GM10248 (cell line): ENCODE measurements around the gene GPR108.

Experiments used
- CTCF ChIA-PET: fragments of 300-600 bp; sonication (Branson Sonifier 250); formaldehyde crosslinking; extraction: SDS; loops from one replicate; lab custom pipeline; 2021; ENCODE audit warnings: antibody characterized with exemption; lab: Yijun Ruan, JAX
- POLR2A ChIA-PET: fragments of 350-650 bp; sonication (Branson Sonifier 250); formaldehyde crosslinking; extraction: SDS; loops from one replicate; lab custom pipeline; 2020; ENCODE audit warnings: antibody characterized with exemption; lab: Yijun Ruan, JAX
- DNase-seq: peaks from one replicate; pipeline ENCODE4 v3.0.0; 2012; ENCODE audit errors: extremely low spot score
- TF ChIP-seq, protein P1 (sequence below): IDR thresholded peaks from 2 replicates; pipeline ENCODE4 v1.5.1; 2012; ENCODE audit warnings: mild to moderate bottlenecking, low read depth; ENCODE audit errors: extremely low read depth, missing control alignments, control extremely low read depth

Gene GPR108

DNA sequence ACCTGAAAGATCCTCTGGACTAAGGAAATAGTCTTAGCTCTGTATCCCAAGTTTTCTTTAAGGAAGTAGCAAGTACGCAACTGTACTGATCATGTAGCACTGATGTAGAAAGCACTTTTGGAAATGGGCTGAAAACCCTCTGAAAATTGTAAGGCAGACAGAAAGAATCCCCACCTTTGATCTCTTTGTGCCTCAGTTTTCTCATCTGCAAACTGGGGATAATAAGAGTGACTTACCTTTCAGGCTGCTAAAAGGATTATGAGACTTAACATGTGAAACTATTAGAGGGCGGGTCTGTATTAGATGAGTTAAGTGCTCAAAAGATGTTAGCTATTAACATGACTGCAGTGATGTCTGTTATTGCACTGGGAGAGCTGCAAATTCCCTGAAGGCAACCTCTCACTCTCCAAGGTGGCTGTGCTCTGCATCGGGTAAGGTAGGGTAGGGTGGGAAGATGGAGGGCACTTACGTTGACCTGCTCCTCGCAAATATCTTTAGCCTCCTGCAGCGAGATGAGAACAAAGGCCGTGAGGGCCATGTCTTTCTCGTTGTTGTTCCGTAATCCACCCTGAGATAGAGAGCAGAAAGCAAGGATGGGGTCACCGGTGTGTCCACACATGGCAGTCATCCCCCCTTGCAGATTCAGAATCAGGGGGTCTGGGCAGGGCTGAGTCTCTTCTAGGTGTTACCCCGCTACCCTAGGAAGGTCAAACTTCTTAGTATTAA is 47.1 kb downstream of the GPR108 start:
- TF ChIP-seq, protein P1, sequence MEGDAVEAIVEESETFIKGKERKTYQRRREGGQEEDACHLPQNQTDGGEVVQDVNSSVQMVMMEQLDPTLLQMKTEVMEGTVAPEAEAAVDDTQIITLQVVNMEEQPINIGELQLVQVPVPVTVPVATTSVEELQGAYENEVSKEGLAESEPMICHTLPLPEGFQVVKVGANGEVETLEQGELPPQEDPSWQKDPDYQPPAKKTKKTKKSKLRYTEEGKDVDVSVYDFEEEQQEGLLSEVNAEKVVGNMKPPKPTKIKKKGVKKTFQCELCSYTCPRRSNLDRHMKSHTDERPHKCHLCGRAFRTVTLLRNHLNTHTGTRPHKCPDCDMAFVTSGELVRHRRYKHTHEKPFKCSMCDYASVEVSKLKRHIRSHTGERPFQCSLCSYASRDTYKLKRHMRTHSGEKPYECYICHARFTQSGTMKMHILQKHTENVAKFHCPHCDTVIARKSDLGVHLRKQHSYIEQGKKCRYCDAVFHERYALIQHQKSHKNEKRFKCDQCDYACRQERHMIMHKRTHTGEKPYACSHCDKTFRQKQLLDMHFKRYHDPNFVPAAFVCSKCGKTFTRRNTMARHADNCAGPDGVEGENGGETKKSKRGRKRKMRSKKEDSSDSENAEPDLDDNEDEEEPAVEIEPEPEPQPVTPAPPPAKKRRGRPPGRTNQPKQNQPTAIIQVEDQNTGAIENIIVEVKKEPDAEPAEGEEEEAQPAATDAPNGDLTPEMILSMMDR = no peak
- no peak for DNase-seq
- CTCF ChIA-PET = interaction anchor here (1.0 to 1.3 kb wide), 3 partner anchors 11 to 47 kb away, joined by 3 read pairs; partner anchors contain the start of gene GPR108
- POLR2A ChIA-PET = no interaction called here

DNA sequence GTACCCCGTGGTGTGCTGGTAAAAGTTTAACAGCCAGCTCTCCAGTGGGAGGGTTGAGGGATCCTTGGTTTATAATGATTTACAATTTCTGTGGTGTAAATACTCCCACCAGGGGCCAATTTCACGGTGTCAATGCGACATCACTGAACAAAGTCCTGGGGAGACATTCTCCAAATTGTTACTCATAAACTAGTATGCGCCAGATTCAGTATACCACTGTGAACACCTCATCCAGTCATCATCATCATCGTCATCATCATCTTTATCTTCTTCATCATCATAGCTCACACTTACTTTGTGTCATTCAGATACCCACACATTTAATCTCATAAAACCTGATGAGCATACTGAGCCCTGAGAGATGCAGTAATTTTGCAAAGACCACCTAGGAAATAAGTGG is 50.3 kb downstream of the GPR108 start:
- CTCF ChIA-PET = interaction anchor here (0.9 to 1.6 kb wide), 4 partner anchors 9 to 206 kb away, joined by 3 to 4 read pairs (median 3); partner anchors contain the start of gene DENND1C
- POLR2A ChIA-PET = no interaction called here
- DNase-seq = no peak
- TF ChIP-seq, protein P1 = no peak

DNA sequence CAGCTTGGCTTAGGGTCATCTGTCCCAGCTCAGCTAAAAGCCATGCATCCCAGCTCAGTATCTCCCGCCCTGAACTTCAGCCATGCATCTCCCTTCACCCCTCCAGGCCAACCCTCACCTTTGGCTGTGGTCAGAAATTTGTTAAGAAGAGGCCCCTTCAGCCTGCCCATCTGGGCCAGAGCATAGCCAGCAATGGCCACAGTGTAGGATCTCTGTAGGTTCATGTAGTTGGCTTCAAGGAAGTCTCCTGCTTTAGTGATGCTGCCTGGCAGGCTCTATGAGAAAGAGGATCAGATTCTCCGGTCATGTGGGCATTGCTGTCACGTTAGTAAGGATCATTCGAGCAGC is 50.8 kb downstream of the GPR108 start:
- ChIA-PET CTCF (interaction anchor here (1.1 to 1.6 kb wide), 3 partner anchors 10 to 177 kb away, joined by 3 to 4 read pairs (median 3); no protein-coding TSS in a partner anchor), POLR2A (no interaction called here)
- TF ChIP-seq, protein P1 = no peak
- no peak for DNase-seq

DNA sequence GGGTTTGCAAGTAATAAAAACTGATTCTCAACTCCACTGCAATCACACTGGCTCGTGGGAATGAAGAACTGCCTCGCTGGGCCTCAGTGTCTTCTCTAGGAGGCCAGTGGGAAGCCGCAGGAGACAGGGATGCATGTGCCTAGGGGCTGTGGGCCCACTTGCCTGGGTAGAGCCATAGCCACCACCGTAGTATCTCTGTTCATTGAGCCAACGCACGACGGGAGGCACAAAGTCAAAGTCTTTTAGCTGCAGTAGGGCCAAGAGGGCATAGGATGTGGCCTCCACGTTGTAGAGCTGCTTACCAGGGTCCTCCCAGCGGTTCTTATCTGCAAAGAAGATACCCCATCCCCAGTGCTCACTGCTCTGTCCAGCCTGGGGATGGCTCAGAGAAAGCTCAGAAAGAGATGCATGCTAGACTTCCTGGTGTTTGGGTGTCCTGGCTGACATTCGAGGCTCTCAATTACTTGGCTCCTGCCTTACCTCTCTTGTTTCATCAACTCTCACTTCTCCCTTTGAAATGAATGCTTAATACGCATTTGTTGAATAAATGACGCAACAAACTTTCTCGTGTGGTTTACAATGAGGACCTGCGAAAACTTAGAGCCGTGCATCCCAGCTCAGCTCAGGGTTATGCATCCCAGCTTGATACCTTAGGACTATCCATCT is 51.3 kb downstream of the GPR108 start:
- TF ChIP-seq, protein P1 = no peak
- no peak for DNase-seq
- ChIA-PET POLR2A (no interaction called here), CTCF (interaction anchor here (1.1 to 1.6 kb wide), 3 partner anchors 10 to 178 kb away, joined by 3 to 4 read pairs (median 3); no protein-coding TSS in a partner anchor)

DNA sequence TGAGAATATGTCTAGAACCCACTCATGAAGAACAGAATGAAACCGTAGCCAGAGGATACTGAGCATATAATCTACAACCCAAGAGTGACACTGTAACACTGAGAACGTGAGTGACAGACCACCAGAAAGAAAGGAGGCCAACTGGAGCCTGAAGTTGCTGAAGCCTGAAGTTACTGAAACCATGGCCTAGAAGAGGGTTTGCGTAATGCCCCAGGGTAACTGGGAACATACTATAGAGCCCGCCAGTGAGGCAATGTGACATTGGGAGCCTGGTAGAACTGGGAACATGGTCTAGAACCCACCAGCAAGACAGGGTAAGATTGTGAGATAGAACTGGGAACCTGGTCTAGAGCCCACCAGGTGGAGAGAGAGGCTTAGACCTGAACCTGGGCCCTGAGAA is 51.9 kb downstream of the GPR108 start:
- DNase-seq = no peak
- POLR2A ChIA-PET = no interaction called here
- CTCF ChIA-PET = interaction anchor here (1.4 kb wide), 1 partner anchor 178 kb away, joined by 3 read pairs; no protein-coding TSS in a partner anchor
- TF ChIP-seq, protein P1 = no peak

DNA sequence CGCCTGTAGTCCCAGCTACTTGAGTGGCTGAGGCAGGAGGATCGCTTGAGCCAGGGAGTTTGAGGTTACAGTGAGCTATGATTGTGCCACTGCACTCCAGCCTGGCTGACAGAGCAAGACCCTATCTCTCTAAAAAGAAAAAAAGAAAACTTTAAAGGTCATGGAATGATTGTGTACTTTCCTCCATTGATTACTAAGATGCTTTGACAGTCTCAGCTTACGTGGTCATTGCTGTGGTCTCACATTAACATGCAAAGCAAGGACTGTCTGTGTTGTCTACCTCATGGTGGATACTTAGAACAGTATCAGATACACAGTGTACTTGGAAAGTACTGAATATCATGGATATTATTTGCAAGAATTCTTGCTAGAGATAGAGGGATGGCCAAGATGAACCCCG is 53.4 kb downstream of the GPR108 start:
- ChIA-PET POLR2A (no interaction called here), CTCF (interaction anchor here (1.0 kb wide), 1 partner anchor 88 kb away, joined by 3 read pairs; the partner anchor contains the start of gene VAV1)
- TF ChIP-seq, protein P1 = no peak
- no peak for DNase-seq
